Transverse colon (tissue), 3 donors: Measurements from ENCODE around the gene TOMM34.

Source experiments
- POLR2A ChIP-seq: fragments of 450-650 bp; IDR thresholded peaks from one replicate; pipeline ENCODE4 v1.6.1; 2016; ENCODE audit warnings: antibody characterized with exemption, mild to moderate bottlenecking, moderate library complexity
- TF ChIP-seq, protein P1 (sequence below), 5 experiments: fragments of 200-600 bp in 3 of 5; fragments of 450-650 bp in 2 of 5; sonication (generic) in 3 of 5; IDR thresholded peaks; 1 replicate in 2 of 5; 2 replicates in 3 of 5; pipeline ENCODE4 v1.5.1; 2016 to 2017; ENCODE audit warnings: antibody characterized with exemption in 5 of 5, inconsistent platforms in 3 of 5, mild to moderate bottlenecking in 2 of 5, moderate library complexity in 1 of 5

- no peak for TF ChIP-seq POLR2A
- TF ChIP-seq, protein P1, sequence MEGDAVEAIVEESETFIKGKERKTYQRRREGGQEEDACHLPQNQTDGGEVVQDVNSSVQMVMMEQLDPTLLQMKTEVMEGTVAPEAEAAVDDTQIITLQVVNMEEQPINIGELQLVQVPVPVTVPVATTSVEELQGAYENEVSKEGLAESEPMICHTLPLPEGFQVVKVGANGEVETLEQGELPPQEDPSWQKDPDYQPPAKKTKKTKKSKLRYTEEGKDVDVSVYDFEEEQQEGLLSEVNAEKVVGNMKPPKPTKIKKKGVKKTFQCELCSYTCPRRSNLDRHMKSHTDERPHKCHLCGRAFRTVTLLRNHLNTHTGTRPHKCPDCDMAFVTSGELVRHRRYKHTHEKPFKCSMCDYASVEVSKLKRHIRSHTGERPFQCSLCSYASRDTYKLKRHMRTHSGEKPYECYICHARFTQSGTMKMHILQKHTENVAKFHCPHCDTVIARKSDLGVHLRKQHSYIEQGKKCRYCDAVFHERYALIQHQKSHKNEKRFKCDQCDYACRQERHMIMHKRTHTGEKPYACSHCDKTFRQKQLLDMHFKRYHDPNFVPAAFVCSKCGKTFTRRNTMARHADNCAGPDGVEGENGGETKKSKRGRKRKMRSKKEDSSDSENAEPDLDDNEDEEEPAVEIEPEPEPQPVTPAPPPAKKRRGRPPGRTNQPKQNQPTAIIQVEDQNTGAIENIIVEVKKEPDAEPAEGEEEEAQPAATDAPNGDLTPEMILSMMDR (IDR thresholded peaks at IDR 0.05), result no peak
Measured at GRCh38 chr20:44988631-44989171, 28.5 kb upstream of the TOMM34 start.
